A673 (cell line): Measurements from ENCODE around the gene MTMR3.

Experiments
- EZH2 ChIP-seq: fragments of 200-600 bp; sonication (generic); IDR thresholded peaks from 2 replicates; pipeline ENCODE4 v1.6.1; 2017; ENCODE audit warnings: borderline replicate concordance, low read depth, mild to moderate bottlenecking, mixed read lengths, antibody characterized with exemption, low read length; ENCODE audit not compliant: poor library complexity, severe bottlenecking
- TF ChIP-seq, protein P1 (sequence below): fragments of 300-800, 200-600 bp; sonication (generic); conservative IDR thresholded peaks from 2 replicates; pipeline ENCODE4 v1.5.1; 2017; ENCODE audit warnings: low read depth, mild to moderate bottlenecking, antibody characterized with exemption, low read length, moderate library complexity, mixed read lengths

DNA sequence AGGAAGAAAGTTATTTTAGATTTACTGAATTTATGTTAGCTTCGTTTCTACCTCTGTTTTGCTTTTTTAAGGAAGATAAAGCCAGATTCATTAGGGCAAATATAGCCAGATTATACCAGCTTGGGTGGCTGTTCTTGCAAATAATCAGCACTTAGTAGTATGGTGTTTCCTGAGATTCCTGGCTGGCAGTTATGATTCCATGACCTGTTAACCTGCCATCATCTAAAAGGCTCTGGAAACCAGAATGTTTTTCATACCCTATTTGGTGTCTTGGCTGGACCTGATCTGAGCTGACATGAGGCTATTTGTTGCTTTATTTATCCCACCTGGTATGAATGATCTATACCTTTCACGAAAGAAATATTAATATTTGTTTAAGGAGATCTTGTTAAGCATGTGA lies 114.5 kb downstream of the MTMR3 start:
- TF ChIP-seq, protein P1, sequence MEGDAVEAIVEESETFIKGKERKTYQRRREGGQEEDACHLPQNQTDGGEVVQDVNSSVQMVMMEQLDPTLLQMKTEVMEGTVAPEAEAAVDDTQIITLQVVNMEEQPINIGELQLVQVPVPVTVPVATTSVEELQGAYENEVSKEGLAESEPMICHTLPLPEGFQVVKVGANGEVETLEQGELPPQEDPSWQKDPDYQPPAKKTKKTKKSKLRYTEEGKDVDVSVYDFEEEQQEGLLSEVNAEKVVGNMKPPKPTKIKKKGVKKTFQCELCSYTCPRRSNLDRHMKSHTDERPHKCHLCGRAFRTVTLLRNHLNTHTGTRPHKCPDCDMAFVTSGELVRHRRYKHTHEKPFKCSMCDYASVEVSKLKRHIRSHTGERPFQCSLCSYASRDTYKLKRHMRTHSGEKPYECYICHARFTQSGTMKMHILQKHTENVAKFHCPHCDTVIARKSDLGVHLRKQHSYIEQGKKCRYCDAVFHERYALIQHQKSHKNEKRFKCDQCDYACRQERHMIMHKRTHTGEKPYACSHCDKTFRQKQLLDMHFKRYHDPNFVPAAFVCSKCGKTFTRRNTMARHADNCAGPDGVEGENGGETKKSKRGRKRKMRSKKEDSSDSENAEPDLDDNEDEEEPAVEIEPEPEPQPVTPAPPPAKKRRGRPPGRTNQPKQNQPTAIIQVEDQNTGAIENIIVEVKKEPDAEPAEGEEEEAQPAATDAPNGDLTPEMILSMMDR: no peak
- TF ChIP-seq EZH2: no peak
